ENCODE data around the gene KHDRBS1.

- TF ChIP-seq EZH2phosphoT487 (IDR thresholded peaks at IDR 0.05; ENCODE audit: borderline replicate concordance), result no peak
- TF ChIP-seq, protein P1, sequence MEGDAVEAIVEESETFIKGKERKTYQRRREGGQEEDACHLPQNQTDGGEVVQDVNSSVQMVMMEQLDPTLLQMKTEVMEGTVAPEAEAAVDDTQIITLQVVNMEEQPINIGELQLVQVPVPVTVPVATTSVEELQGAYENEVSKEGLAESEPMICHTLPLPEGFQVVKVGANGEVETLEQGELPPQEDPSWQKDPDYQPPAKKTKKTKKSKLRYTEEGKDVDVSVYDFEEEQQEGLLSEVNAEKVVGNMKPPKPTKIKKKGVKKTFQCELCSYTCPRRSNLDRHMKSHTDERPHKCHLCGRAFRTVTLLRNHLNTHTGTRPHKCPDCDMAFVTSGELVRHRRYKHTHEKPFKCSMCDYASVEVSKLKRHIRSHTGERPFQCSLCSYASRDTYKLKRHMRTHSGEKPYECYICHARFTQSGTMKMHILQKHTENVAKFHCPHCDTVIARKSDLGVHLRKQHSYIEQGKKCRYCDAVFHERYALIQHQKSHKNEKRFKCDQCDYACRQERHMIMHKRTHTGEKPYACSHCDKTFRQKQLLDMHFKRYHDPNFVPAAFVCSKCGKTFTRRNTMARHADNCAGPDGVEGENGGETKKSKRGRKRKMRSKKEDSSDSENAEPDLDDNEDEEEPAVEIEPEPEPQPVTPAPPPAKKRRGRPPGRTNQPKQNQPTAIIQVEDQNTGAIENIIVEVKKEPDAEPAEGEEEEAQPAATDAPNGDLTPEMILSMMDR (conservative IDR thresholded peaks at IDR 0.05; ENCODE audit: low read length), result no peak
These were observed 52.8 kb downstream of the KHDRBS1 start for GRCh38 chr1:32066489-32066873.

Measured in Loucy (cell line).